Stimulated activated CD4-positive, alpha-beta T cell treated with anti-CD3 and anti-CD28 coated beads, Interleukin-4, amount 100 ng/mL, for 48 hours (primary cell): Measurements from ENCODE around the gene OGT.
"Not testable (repeated sequence)": the region's sequence is repeated elsewhere in the genome, so short reads cannot be mapped to it uniquely, and the experiment has no call there.

Experiments
- DNase-seq, 2 donors: peaks; one replicate each; pipeline ENCODE4 v3.0.0-alpha.2; 2020; ENCODE audit warnings: low read depth in 2 of 2

OGT gene

DNA sequence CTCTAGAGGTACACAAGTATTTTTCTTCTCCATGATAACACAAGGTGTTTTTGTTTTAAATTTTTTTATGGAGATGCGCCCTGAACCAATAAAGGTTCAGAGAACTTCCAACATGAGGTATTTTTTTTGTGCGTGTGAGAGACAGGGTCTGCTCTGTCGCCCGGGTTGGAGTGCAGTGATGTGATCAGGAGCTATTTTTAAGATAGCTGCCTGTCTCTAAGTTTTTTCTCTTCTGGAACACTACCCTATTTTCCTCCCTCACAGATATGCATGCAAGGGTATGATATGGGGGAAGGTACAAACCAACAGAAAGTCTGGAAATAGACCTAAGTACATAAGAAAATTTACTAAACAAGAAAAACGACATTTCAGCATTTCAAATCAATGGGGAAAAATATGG is 48.3 kb downstream of the OGT start:
- no peak for DNase-seq

- DNase-seq: no peak
Measured at GRCh38 chrX:71586929-71587328, 54.0 kb downstream of the OGT start.

DNA sequence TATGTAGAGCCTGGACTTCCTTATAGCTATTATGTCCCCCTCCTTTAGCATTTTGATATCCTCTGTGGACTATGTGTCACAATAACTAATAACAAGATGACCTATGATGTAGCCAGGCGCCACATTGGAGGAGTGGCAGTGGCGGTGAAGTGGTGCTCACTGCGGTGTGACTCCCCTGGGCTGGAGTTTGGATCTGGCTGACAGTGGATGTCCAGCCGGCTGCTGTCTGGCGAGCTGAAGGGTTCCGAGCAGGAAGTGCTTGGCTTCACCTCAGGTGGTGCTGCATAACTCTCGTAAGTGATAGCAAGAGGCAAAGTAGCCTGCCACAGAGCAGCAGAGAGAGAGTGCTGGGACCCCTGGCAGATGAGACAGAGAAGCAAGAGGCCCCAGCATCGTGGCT is 60.3 kb downstream of the OGT start:
- DNase-seq: not testable (repeated sequence)

DNA sequence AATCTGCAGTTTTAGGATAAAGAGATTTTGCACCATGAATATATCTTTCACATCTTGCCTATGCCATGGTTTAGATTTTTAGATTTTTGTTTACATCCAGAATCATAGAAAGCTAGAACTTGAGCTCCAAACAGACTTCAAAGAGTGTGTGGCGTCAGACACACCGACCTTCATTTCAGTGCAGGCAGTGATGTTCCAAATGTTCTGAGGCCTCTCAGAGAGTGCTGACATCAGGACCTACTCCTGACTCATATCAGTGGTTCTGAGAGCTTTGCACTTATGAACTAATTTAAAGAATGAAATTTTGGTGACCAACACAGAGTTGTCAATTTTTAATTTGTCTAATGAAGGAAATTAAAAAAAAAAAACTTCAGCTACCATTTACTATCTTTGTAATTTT is 67.1 kb downstream of the OGT start:
- no peak for DNase-seq

- no peak for DNase-seq
Measured at GRCh38 chrX:71603618-71604017, 70.7 kb downstream of the OGT start.

GRCh38 chrX:71604141-71604540 is 71.2 kb downstream of the OGT start:
- no peak for DNase-seq

DNA sequence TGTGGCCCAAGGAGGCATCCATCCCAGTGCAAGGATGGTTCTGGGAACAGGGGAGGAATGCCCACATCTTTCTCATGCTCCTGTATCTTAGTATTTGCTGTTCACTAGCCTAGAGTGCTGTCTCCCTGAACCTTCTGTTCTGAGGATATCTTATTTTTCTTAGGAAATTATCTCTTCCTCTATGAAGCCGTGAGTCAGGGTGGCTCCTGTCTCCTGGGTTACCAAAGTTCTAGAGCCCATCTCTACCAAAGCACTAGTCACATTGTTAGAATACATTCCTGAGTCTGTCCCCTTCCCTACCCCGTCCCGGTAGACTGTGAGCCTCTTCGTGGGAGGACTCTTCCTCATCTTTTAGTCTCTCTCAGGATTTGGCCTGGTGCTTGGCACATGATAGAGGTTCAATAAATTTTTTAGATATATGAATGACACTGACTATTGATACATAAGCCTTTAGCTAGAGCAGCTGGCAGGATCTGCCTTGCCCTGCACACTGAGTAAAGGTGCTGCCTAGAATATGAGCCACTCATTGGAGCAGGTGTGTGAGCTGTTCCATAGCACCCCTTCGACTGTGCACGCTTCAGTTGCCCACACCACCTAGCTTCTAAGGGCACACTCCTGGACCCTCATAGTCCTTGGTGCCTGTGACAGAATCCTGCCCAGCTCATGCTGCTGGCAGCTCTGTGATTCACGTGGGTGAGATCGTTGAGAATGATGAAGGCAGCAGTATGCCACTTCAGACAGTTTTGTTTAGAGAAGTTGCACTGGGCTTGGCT is 72.1 kb downstream of the OGT start:
- DNase-seq: no peak

DNA sequence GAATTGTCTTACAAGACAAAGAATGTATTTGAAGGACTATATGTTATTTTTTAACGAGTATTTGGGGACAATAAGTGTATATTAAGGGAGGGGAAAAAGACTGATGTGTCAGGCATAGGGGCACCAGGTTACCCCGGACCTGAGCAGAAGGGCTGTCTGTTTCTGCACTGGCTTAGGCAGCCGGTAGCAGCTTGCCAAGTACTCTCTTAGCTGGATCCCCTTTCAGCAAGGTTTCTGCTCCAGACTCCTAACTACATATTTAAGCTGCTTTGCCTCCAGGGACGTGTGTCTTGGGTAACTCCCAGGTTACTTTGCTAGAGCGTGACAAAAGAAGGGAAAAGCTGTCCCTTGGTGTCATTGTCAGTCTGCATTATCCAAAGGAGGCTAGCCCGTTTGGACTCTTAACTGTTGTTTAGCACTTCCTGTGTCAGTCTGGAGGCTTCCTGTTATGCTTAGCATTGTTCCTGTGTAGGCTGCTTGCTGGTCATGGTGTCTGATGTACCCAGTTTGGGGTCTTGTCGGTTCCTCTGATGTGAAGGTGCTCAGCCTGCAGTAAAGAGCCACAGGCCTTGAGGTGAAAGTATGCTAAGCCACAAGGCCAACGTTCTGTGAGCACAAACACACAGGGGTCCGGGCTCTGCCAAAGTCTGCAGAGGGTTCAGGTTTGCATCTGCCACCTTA is 73.8 kb downstream of the OGT start:
- no peak for DNase-seq

GRCh38 chrX:71607488-71607887 is 74.6 kb downstream of the OGT start:
- no peak for DNase-seq

GRCh38 chrX:71609095-71609750 is 76.3 kb downstream of the OGT start:
- no peak for DNase-seq

DNA sequence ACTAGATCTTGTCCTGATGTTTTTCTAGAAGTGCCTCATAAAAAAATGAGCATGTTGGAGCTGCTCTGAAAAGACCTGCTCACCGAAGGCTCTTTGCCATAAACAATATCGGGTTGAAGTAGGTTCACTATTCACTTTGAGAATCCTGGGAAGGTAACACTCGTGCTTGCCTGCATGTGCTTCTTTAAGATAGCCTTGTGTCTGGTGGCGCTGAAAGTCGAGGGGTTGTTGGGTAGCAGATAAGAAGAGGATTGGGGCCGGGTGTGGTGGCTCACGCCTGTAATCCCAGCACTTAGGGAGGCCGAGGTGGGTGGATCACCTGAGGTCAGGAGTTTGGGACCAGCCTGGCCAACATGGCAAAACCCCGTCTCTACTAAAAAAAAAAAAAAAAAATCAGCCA is 78.8 kb downstream of the OGT start:
- not testable (repeated sequence) for DNase-seq

DNA sequence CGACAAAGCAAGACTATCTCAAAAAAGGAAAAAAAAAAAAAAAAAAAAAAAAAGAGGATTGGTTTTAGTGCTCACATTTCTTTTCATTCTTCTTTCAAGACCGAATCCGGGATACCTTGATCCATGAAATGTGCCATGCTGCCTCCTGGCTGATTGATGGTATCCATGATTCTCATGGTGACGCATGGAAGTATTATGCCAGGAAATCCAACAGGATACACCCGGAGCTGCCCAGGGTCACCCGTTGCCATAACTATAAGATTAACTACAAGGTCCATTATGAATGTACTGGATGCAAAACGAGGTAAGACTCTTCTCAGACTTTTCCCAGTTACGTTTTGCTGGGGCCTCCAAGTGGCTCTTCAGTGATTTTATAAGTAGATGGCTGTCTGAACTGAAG is 79.4 kb downstream of the OGT start:
- DNase-seq: no peak

DNA sequence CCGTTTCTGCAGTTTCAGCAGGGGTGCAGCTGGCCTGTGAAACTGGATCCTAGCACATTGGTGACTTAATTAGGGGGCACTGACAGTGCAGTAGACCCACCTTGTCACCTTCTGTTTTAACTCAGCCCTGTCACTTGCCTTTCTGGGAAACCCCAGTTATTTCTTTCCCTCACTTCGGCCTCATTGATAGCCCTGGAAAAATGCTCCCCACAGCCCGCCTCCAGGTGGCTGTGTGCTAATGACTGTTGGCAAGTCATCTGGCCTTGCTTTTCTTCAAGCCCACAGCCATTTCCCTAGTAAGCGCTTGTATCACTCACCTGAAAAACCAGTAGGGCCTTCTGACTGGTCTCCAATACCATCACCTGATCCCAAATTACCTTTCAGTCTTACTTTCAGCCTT is 82.2 kb downstream of the OGT start:
- DNase-seq: no peak

DNA sequence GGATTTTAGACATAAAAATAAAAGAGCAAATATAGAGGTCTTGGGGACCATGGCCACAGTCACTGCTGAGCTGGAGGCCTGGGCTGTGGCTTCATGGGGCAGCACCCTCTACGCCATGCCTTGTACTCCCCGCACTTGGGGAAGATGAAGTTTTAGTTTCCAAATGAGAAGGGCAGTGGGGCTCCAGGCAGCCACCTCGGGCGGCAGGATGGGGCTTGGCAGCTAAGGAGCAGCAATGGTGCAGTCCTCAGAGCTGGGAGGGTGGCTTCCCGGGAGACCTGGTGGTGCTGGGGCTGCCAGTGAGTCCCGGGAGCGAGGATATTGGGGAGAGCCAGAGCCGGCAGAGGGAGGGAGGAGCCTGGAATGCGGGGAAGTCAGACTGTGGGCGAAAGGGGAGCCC is 83.0 kb downstream of the OGT start:
- no peak for DNase-seq

- no peak for DNase-seq
Measured at GRCh38 chrX:71616672-71617529, 84.0 kb downstream of the OGT start.

- DNase-seq: no peak
Measured at GRCh38 chrX:71617742-71618141, 84.8 kb downstream of the OGT start.

DNA sequence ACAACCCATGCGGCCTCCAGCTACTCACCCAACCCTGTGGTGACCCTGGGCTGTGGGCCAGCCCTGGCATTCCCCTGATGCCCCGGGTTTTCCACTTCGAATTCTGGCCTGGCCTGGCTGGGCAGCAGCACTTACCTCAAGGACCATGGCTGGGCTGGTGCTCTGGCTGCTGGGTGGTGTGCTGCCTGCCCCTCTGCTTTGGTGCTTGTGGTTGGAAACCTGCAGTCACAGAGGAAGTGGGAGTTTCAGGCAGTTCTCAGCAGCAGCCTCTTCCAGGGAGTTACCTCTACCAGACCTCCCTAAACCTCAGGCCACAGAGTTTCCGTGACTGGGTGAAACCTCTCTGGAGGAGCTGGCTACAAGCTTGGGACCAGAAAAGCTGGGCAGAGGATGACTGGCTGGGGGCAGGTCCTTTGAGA is 85.4 kb downstream of the OGT start, which contains the start of gene CXCR3:
Gene CXCR3, minus strand, starts transcription at position 209 of the 419 bp plus-strand sequence. Its CDS starts 62 bp downstream, at position 147.
- DNase-seq: peak; percentile 45 to 67

DNA sequence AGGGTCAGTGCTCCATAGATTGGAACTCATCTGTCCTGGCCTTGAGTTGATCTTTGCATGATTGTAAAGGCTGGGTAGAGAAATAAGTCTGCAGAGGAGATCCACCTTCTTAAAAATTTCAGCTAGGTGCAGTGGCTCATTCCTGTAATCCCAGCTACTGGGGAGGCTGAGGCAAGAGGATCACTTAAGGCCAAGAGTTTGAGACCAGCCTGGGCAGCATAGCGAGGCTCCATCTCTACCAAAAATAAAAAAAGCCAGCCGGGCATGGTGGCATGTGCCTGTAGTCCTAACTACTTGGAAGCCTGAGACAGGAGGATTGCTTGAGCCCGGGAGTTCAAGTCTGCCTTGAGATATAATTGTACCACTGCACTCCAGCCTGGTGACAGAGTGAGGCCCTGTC is 85.9 kb downstream of the OGT start:
- DNase-seq: no peak

GRCh38 chrX:71619193-71619592 is 86.3 kb downstream of the OGT start:
- DNase-seq: peak in 1 of 2 donors; percentile 56

- no peak for DNase-seq
Measured at GRCh38 chrX:71619986-71620385, 87.1 kb downstream of the OGT start.

GRCh38 chrX:71621603-71622002 is 88.7 kb downstream of the OGT start:
- DNase-seq: no peak

- no peak for DNase-seq
Measured at GRCh38 chrX:71622032-71622575, 89.2 kb downstream of the OGT start.
